ENCODE results near the gene ARHGAP31.
"Not testable (repeated sequence)": the region's sequence is repeated elsewhere in the genome, so short reads cannot be mapped to it uniquely, and the experiment has no call there.

The ARHGAP31 gene

DNA sequence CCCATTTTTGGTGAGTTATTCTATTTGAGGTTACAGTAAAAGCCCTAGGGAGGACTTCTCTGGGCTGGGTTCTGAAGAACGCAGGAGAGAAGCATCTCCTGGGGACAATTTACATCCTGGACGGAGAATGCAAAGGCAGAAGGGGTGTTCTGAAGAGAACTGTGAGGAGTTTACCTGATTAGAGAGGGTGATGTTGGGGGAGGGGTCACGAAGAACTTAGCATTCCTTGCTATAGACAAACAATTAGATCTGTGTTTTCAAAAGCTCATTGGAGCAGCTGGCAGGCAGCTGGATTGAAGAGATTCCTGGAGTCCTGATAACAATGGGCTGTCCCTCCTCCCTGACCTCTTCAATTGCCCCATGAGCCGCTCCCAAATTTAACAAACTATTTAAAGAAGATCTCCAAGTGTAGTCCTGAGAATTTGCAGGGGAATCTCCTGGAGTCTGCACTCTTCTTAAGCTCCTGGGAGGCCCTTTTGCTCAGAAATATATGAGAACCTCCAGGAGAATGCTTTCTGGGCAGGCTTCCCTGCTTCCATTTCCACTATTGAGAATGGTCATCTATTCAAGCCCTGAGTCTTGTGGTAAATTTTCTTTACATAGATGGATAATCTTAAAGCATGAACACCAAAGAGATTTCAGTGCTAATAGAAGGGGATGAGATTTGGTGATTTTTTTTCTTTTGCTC, 55.3 kb downstream of the ARHGAP31 start:
- no peak overlapping the region for H3K4me3 ChIP-seq (ENCODE audit: low read depth, low read length)
- DNase-seq (ENCODE audit: low read depth), result no peak
- TF ChIP-seq, protein P1, sequence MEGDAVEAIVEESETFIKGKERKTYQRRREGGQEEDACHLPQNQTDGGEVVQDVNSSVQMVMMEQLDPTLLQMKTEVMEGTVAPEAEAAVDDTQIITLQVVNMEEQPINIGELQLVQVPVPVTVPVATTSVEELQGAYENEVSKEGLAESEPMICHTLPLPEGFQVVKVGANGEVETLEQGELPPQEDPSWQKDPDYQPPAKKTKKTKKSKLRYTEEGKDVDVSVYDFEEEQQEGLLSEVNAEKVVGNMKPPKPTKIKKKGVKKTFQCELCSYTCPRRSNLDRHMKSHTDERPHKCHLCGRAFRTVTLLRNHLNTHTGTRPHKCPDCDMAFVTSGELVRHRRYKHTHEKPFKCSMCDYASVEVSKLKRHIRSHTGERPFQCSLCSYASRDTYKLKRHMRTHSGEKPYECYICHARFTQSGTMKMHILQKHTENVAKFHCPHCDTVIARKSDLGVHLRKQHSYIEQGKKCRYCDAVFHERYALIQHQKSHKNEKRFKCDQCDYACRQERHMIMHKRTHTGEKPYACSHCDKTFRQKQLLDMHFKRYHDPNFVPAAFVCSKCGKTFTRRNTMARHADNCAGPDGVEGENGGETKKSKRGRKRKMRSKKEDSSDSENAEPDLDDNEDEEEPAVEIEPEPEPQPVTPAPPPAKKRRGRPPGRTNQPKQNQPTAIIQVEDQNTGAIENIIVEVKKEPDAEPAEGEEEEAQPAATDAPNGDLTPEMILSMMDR (IDR thresholded peaks at IDR 0.05; ENCODE audit: low read depth, low read length, missing control alignments), result no peak

DNA sequence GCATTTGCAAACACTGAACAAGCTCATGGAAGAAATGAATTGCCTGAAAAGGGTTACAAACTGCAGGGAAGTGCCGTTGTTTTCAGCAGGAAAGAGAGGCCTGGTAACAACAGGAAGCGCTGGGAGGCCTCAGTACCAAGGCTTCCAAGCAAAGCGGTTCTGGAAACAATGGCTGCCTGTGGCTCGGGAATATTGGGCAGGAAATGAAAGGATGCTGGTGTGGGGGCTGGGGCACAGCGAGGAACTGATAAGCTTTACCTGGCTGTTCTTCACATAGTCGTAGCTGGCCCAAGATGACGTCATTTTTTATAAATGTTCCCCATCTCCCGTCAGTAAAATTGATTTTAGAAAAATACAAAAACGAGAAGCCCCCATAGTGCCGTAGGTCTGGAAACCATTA, 55.9 kb downstream of the ARHGAP31 start:
- TF ChIP-seq, protein P1 (IDR thresholded peaks at IDR 0.05; ENCODE audit: low read depth, low read length, missing control alignments), result no peak
- no peak for DNase-seq (ENCODE audit: low read depth)
- no peak overlapping the region for H3K4me3 ChIP-seq (ENCODE audit: low read depth, low read length)

DNA sequence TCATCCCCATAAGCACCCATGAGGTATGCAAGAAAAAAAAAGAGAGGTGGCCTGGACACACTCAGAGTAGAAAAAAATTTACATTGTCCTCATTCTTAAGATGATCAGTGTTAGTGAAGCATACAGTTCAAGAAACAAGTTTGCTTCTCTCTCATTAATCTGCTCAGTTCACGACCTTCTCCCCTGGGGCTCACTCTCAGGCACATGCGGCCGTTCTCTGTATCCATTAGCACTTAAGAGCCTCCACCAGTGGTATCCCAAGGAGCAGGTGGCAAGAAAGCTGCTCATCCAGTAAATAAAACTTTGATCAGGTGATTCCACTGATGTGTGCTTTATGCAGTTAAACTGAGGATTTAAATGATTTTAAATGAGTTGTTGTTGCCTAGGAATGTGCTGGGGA, 57.4 kb downstream of the ARHGAP31 start:
- no peak overlapping the region for H3K4me3 ChIP-seq (ENCODE audit: low read depth, low read length)
- TF ChIP-seq, protein P1 (IDR thresholded peaks at IDR 0.05; ENCODE audit: low read depth, low read length, missing control alignments), result no peak
- no peak for DNase-seq (ENCODE audit: low read depth)

DNA sequence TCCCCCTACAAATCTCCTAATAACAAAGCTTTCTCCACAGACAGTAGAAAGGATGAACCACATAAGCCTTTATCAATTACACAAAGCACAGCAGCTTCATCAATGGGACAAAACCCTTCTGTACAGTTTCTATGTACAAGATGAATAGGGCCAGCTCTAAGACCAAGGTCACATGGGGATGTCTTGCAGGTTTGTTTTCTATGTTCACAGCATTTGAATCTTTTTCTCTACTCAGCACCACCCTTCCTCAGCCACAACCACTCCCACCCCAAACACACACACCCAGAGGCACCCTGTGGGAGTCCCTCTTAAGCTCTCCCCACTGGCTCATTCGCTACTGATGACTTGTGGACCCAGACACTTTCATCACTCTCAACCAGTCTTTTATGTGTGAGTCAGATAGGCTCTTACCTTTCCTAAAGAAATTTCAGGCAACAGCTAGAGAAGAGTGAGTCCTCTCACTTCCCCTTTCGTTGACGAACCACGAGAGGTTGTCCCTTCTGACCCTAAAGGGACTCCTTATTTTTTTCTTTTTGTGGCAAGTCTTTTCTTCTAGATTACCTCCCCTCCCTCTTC, 57.9 kb downstream of the ARHGAP31 start:
- H3K4me3 ChIP-seq (ENCODE audit: low read depth, low read length), result no peak overlapping the region
- peak; percentile 86 for DNase-seq (ENCODE audit: low read depth)
- TF ChIP-seq, protein P1 (IDR thresholded peaks at IDR 0.05; ENCODE audit: low read depth, low read length, missing control alignments), result no peak

DNA sequence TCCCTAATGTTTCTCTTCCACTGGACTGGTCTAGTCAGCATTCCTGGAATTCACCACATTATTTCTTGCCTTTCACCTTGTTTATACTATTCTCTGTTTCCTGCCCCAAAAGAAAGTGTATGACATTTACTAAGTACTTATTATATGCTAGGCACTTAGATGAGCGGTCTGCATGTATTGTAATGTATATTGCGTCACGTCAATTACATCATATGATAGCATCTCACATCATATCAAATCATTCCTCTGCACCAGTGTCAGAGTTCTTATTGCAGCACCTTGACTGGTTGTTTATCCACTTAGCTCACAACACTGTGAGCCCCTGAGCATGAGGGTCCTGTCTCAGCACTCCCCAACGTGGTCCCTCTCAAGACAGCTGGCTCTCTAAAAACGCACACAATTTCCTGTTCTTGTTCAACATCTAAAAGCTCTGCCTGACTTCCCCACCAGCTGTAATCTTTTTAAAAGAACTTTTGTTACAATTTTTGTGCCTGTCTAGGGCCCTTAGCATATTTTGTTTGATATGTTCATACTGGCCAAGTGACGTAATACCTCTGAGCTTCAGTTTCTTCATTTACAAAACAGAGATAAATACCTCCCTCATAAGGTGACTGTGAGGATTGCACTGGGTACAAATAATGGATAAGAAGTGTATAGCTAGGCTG, 58.8 kb downstream of the ARHGAP31 start:
- TF ChIP-seq, protein P1 (IDR thresholded peaks at IDR 0.05; ENCODE audit: low read depth, low read length, missing control alignments), result peak; percentile 33
- DNase-seq (ENCODE audit: low read depth), result peak; percentile 37
- no peak overlapping the region for H3K4me3 ChIP-seq (ENCODE audit: low read depth, low read length)

DNA sequence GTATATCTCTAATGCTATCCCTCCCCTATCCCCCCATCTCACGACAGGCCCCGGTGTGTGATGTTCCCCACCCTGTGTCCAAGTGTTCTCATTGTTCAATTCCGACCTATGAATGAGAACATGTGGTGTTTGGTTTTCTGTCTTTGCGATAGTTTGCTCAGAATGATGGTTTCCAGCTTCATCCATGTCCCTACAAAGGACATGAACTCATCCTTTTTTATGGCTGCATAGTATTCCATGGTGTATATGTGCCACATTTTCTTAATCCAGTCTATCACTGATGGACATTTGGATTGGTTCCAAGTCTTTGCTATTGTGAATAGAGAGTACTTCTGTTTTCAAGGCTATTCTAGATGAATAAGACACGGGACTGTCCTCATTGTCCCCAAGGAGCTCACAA, 61.4 kb downstream of the ARHGAP31 start:
- not testable (repeated sequence) for DNase-seq (ENCODE audit: low read depth); H3K4me3 ChIP-seq (ENCODE audit: low read depth, low read length)

DNA sequence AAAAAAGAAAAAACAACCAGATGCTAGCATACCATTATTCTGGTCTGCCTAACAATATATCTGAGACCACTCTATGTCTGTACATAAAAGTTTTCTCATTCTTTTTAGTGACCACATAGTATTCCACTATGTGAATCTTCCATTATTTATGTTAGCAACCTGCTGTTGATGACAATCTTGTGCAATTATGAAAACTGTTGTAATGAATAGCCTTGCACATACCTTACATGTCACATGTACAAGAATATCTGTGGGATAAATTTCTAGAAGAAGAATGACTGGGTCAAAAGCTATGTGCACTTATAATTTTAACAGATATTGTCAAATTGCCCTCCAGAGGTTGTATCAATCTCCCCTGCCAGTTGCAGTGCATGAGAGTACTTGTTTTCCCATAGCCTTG, 62.5 kb downstream of the ARHGAP31 start:
- TF ChIP-seq, protein P1 (IDR thresholded peaks at IDR 0.05; ENCODE audit: low read depth, low read length, missing control alignments), result no peak
- H3K4me3 ChIP-seq (ENCODE audit: low read depth, low read length), result no peak overlapping the region
- DNase-seq (ENCODE audit: low read depth), result no peak
